HL-60 (cell line): ENCODE results near the gene DCTN4.

Experiments
- GABPA ChIP-seq: IDR thresholded peaks from 2 replicates; pipeline ENCODE4 v1.6.1; 2012; ENCODE audit warnings: low read depth
- POLR2AphosphoS5 ChIP-seq: IDR thresholded peaks from 2 replicates; pipeline ENCODE4 v1.6.1; 2012; ENCODE audit warnings: low read depth
- SPI1 ChIP-seq: IDR thresholded peaks from 2 replicates; pipeline ENCODE4 v1.6.1; 2012; ENCODE audit warnings: low read depth, mild to moderate bottlenecking, borderline replicate concordance
- TF ChIP-seq, protein P1 (sequence below): IDR thresholded peaks from one replicate; pipeline ENCODE4 v1.5.1; 2011; ENCODE audit warnings: low read length, control low read depth, inconsistent platforms; ENCODE audit not compliant: insufficient read depth
- TF ChIP-seq, protein P2 (sequence below): IDR thresholded peaks from 2 replicates; pipeline ENCODE4 v1.6.1; 2012; ENCODE audit warnings: low read depth; ENCODE audit not compliant: insufficient replicate concordance

DNA sequence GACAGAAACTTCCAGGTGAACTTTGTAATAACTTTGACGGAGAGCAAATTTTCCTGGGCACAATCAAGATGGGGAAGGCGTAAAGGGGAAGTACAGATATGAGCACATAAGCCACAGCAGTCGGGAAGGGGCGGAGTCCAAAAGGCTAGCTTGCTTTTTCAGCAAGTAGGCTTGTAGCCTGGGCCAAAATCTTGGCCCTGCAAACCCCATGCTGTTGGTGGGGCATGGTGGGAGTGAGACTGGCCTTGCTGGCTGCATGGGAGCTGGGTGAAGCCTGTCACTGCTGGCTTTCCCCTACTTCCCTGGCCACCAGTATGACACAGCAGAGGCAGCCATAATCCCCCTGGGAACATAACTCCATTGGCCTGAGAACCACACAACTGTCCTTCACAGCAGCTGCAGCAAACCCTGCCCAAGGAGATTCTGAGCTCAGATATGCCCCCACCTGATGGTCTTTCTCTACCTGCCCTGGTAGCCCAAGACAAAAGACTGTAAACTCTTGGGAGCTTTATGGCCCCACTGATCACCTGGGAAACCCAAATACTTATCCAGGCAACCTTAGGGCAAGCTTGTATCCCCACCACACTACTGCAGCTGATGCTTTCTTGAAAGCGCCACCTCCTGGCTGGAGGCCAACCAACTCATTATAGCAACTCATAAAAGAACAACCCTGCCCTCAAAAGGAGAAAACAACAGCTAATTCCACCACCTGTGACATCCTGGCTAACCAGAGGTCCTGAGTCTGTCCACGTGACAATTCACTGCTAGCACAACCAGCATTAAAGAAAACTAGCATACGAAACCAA is 24.0 kb downstream of the DCTN4 start:
- TF ChIP-seq POLR2AphosphoS5: no peak; the same call in 1 of the 2 replicates
- TF ChIP-seq GABPA: no peak
- TF ChIP-seq, protein P1, sequence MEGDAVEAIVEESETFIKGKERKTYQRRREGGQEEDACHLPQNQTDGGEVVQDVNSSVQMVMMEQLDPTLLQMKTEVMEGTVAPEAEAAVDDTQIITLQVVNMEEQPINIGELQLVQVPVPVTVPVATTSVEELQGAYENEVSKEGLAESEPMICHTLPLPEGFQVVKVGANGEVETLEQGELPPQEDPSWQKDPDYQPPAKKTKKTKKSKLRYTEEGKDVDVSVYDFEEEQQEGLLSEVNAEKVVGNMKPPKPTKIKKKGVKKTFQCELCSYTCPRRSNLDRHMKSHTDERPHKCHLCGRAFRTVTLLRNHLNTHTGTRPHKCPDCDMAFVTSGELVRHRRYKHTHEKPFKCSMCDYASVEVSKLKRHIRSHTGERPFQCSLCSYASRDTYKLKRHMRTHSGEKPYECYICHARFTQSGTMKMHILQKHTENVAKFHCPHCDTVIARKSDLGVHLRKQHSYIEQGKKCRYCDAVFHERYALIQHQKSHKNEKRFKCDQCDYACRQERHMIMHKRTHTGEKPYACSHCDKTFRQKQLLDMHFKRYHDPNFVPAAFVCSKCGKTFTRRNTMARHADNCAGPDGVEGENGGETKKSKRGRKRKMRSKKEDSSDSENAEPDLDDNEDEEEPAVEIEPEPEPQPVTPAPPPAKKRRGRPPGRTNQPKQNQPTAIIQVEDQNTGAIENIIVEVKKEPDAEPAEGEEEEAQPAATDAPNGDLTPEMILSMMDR: peak; percentile 5
- TF ChIP-seq, protein P2, sequence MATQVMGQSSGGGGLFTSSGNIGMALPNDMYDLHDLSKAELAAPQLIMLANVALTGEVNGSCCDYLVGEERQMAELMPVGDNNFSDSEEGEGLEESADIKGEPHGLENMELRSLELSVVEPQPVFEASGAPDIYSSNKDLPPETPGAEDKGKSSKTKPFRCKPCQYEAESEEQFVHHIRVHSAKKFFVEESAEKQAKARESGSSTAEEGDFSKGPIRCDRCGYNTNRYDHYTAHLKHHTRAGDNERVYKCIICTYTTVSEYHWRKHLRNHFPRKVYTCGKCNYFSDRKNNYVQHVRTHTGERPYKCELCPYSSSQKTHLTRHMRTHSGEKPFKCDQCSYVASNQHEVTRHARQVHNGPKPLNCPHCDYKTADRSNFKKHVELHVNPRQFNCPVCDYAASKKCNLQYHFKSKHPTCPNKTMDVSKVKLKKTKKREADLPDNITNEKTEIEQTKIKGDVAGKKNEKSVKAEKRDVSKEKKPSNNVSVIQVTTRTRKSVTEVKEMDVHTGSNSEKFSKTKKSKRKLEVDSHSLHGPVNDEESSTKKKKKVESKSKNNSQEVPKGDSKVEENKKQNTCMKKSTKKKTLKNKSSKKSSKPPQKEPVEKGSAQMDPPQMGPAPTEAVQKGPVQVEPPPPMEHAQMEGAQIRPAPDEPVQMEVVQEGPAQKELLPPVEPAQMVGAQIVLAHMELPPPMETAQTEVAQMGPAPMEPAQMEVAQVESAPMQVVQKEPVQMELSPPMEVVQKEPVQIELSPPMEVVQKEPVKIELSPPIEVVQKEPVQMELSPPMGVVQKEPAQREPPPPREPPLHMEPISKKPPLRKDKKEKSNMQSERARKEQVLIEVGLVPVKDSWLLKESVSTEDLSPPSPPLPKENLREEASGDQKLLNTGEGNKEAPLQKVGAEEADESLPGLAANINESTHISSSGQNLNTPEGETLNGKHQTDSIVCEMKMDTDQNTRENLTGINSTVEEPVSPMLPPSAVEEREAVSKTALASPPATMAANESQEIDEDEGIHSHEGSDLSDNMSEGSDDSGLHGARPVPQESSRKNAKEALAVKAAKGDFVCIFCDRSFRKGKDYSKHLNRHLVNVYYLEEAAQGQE: no peak
- peak; percentile 86; the same call in 1 of the 2 replicates for TF ChIP-seq SPI1
